Aorta (tissue), 5 donors: ENCODE measurements around the gene ART5. TPM values are rescaled to one million over a fixed set of nuclear protein-coding genes. Genes with fewer than 3 reads are reported as not detected.
"Not testable (repeated sequence)": the region's sequence is repeated elsewhere in the genome, so short reads cannot be mapped to it uniquely, and the experiment has no call there.

Experiments used
- ATAC-seq: fragments of 200-7000 bp; cut with Tn5 transposase; one replicate; pipeline ENCODE4 v1.9.1; 2022; ENCODE audit warnings: moderate library complexity; ENCODE audit not compliant: low FRiP score
- DNase-seq, 2 donors: peaks; one replicate each; pipeline ENCODE4 v3.0.0-alpha.2; 2020
- H3K27ac ChIP-seq, 2 donors: one replicate each; pipeline ENCODE4 v1.5.1; 2013; ENCODE audit warnings: low read length in 2 of 2, mild to moderate bottlenecking in 2 of 2, moderate library complexity in 2 of 2, control low read depth in 1 of 2, inconsistent platforms in 1 of 2, low read depth in 1 of 2
- H3K27me3 ChIP-seq, 2 donors: one replicate each; pipeline ENCODE4 v1.6.1; 2013; ENCODE audit warnings: control low read depth in 1 of 2, low read length in 1 of 2, mild to moderate bottlenecking in 1 of 2, moderate library complexity in 1 of 2; ENCODE audit not compliant: insufficient read depth in 2 of 2, control insufficient read depth in 1 of 2
- H3K36me3 ChIP-seq, 2 donors: one replicate each; pipeline ENCODE4 v1.6.1; 2013; ENCODE audit warnings: control low read depth in 1 of 2, low read length in 1 of 2, mild to moderate bottlenecking in 1 of 2; ENCODE audit not compliant: insufficient read depth in 2 of 2, control insufficient read depth in 1 of 2
- H3K4me1 ChIP-seq, 2 donors: one replicate each; pipeline ENCODE4 v1.6.1; 2013; ENCODE audit warnings: low read length in 2 of 2, control low read depth in 1 of 2, mild to moderate bottlenecking in 1 of 2, moderate library complexity in 1 of 2; ENCODE audit not compliant: insufficient read depth in 2 of 2, control insufficient read depth in 1 of 2
- H3K4me3 ChIP-seq, 2 donors: one replicate each; pipeline ENCODE4 v1.5.1; 2013; ENCODE audit warnings: low read length in 2 of 2, control low read depth in 1 of 2, mild to moderate bottlenecking in 1 of 2
- H3K9me3 ChIP-seq: one replicate; pipeline ENCODE4 v1.6.1; 2013; ENCODE audit warnings: mild to moderate bottlenecking, low read length; ENCODE audit not compliant: control insufficient read depth
- WGBS, 2 donors: extraction: QIAGEN DNeasy Blood & Tissue Kit; methylation state at CpG; one replicate each; pipeline ENCODE4 v1.1.7; 2013; 5-methylcytosine and 5-hydroxymethylcytosine counted together
- intact Hi-C, 2 donors: fragments of 100-400 bp; cut with DNase I; formaldehyde crosslinking; loops; one replicate each; pipeline versions ENCODE4 v1.14.2 to v1.15.0; 2022
- polyA plus RNA-seq, 2 donors: library from polyadenylated mRNA; stranded (reverse); fragments of 200-250 nt; gene quantifications; one replicate each; pipeline ENCODE4 v1.2.3, GENCODE V29; 2013
- total RNA-seq, 2 donors: library from RNA; stranded (reverse); fragmentation: NEBNext Ultra II Directional; extraction: Animal tissue kit (Norgen Biotek cat#: 25700); gene quantifications; one replicate each; pipeline ENCODE4 v1.2.1, GENCODE V29; 2021
- donor health status: healthy with polysubstance abuse.
- donor health status: Bipolar disorder and iron deficiency.
- donor health status: DM: no; HTN: no; CAD: no.
- donor health status: DM: no; HTN: no; CAD: no.
- donor health status: DM: yes; HTN: yes; CAD: no.

Gene ART5
- total and polyA plus RNA-seq, 4 donors: not detected

- H3K4me3 ChIP-seq: no peak overlapping the region
- no peak overlapping the region for H3K27ac ChIP-seq
- intact Hi-C loops: no loop called here
- H3K36me3 ChIP-seq: no peaks in the 10 kb centered on the region
- 81 to 86% methylated on average over 3 of the region's 3 CpGs for WGBS, 2 donors
- ATAC-seq: no peak
- DNase-seq: no peak
- peaks cover 0 to 1% of the 10 kb centered on the region in 2 donors for H3K27me3 ChIP-seq
- H3K9me3 ChIP-seq: no peaks in the 10 kb centered on the region
- H3K4me1 ChIP-seq: no peaks in the 10 kb centered on the region
Observed at GRCh38 chr11:3605283-3605662, 36.5 kb downstream of the ART5 start.

GRCh38 chr11:3604167-3604566, 37.6 kb downstream of the ART5 start:
- H3K27me3 ChIP-seq: peaks cover 0 to 1% of the 10 kb centered on the region in 2 donors
- H3K9me3 ChIP-seq: no peaks in the 10 kb centered on the region
- no peak overlapping the region for H3K27ac ChIP-seq
- 48 to 54% methylated on average over 3 of the region's 3 CpGs for WGBS, 2 donors
- no peaks in the 10 kb centered on the region for H3K36me3 ChIP-seq
- ATAC-seq (no peak), DNase-seq (no peak)
- no peak overlapping the region for H3K4me3 ChIP-seq
- H3K4me1 ChIP-seq: no peaks in the 10 kb centered on the region
- intact Hi-C loops: no loop called here

GRCh38 chr11:3600201-3600600, 41.6 kb downstream of the ART5 start:
- ATAC-seq: not testable (repeated sequence)

GRCh38 chr11:3597743-3598142, 44.0 kb downstream of the ART5 start:
- H3K4me3 ChIP-seq, H3K27me3 ChIP-seq, DNase-seq, H3K4me1 ChIP-seq, ATAC-seq, intact Hi-C loops, H3K36me3 ChIP-seq, H3K27ac ChIP-seq, H3K9me3 ChIP-seq: not testable (repeated sequence)
- 92 to 93% methylated on average over 14 to 15 of the region's 15 CpGs for WGBS, 2 donors

More at GRCh38 chr11:3600201-3600600, 41.6 kb downstream of the ART5 start:
- H3K27ac ChIP-seq, H3K36me3 ChIP-seq, H3K27me3 ChIP-seq, H3K4me3 ChIP-seq, H3K9me3 ChIP-seq, H3K4me1 ChIP-seq, DNase-seq, intact Hi-C loops: not testable (repeated sequence)
- WGBS, 2 donors: 83 to 84% methylated on average over 10 of the region's 10 CpGs

GRCh38 chr11:3591326-3591725, 50.5 kb downstream of the ART5 start:
- H3K27me3 ChIP-seq, ATAC-seq, H3K9me3 ChIP-seq, DNase-seq, H3K27ac ChIP-seq, H3K36me3 ChIP-seq, intact Hi-C loops, H3K4me1 ChIP-seq, H3K4me3 ChIP-seq: not testable (repeated sequence)
- 95 to 96% methylated on average over 24 of the region's 24 CpGs for WGBS, 2 donors

- intact Hi-C loops, H3K36me3 ChIP-seq, H3K27me3 ChIP-seq, H3K4me3 ChIP-seq, H3K4me1 ChIP-seq, H3K27ac ChIP-seq, H3K9me3 ChIP-seq, DNase-seq, ATAC-seq: not testable (repeated sequence)
- 46 to 70% methylated on average over 2 of the region's 2 CpGs for WGBS, 2 donors
Observed at GRCh38 chr11:3590193-3590592, 51.6 kb downstream of the ART5 start.

- not testable (repeated sequence) for H3K9me3 ChIP-seq, H3K36me3 ChIP-seq, H3K4me1 ChIP-seq, H3K27me3 ChIP-seq, ATAC-seq, H3K4me3 ChIP-seq, DNase-seq, H3K27ac ChIP-seq
- intact Hi-C loops: loop anchor here in 1 of 2 donors (10.0 kb wide), 1 partner anchor 134 kb away; no protein-coding TSS in a partner anchor
- 74 to 78% methylated on average over 11 of the region's 11 CpGs for WGBS, 2 donors
Observed at GRCh38 chr11:3588776-3589175, 53.0 kb downstream of the ART5 start.

Other genes with a start within 250 kb of the ART5 start
- gene ART1, start 3.1 kb upstream of the ART5 start, total RNA-seq: not detected
- gene ART1, start 3.1 kb upstream of the ART5 start, polyA plus RNA-seq: not detected
- 1 to 10 TPM; 1.0 to 4.0 TPM for gene CHRNA10, start 29.4 kb upstream of the ART5 start, total RNA-seq
- gene CHRNA10, start 29.4 kb upstream of the ART5 start, polyA plus RNA-seq: 1 to 10 TPM in 1 of 2 donors, under 1 TPM in 1; 0.13 to 1.5 TPM
- gene NUP98, start 155.6 kb upstream of the ART5 start, total RNA-seq: 10 to 100 TPM; 72.7 to 78.6 TPM
- 10 to 100 TPM; 16.3 to 17.9 TPM for gene NUP98, start 155.6 kb upstream of the ART5 start, polyA plus RNA-seq
- 10 to 100 TPM in 1 of 2 donors, 1 to 10 TPM in 1; 6.8 to 17.7 TPM for gene PGAP2, start 166.6 kb upstream of the ART5 start, total RNA-seq
- 10 to 100 TPM in 1 of 2 donors, 1 to 10 TPM in 1; 3.9 to 11.0 TPM for gene PGAP2, start 166.6 kb upstream of the ART5 start, polyA plus RNA-seq
- 10 to 100 TPM; 54.5 to 58.5 TPM for gene RHOG, start 199.0 kb upstream of the ART5 start, total RNA-seq
- gene RHOG, start 199.0 kb upstream of the ART5 start, polyA plus RNA-seq: 10 to 100 TPM; 48.6 to 61.0 TPM
- gene STIM1, start 213.7 kb upstream of the ART5 start, total RNA-seq: 10 to 100 TPM; 63.4 to 69.5 TPM
- gene STIM1, start 213.7 kb upstream of the ART5 start, polyA plus RNA-seq: 10 to 100 TPM; 14.9 to 34.1 TPM